ENCODE measurements around the gene PSENEN. TPM values are rescaled to one million over a fixed set of nuclear protein-coding genes. Genes with fewer than 3 reads are reported as not detected.

The PSENEN gene
- total RNA-seq, 2 donors from 2014 or later: 10.6 to 21.1 TPM

DNA sequence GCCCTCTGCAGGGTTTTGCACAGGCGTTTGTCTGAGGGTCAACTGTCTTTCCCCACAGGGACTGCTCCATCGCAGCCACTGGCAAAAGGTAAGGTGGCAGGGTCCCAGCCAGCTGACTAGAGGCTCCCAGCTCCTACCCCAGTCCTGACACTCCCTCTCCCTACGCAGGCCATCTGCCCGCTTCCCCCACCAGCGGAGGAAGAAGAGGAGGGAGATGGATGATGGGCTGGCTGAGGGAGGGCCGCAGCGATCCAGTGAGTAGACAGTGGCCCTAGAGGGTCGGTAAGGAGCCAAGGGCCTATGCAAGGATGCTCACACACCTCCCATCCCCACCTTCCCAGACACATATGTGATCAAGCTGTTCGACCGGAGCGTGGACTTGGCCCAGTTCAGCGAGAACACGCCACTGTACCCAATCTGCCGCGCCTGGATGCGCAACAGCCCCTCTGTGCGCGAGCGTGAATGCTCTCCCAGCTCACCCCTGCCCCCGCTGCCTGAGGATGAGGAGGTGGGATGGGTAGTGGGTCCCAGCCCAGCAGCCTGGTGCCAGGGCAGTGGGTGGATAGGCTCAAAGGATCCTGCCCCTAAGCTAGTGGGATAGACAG, 7.4 kb downstream of the PSENEN start:
- intact Hi-C loops (cut with DNase I): no loop called here
- Histone ChIP-seq H3K36me3 (replicated peaks in 1 of 2; ENCODE audit: insufficient read depth in 1 of 2, low read depth in 2 of 2) (peaks cover 0 to 7% of the 10 kb centered on the region in 2 donors), H3K27ac (no peak overlapping the region), H3K4me3 (no peak overlapping the region), H3K4me1 (peaks cover 33% of the 10 kb centered on the region), H3K9me3 (no peaks in the 10 kb centered on the region), H3K27me3 (no peaks in the 10 kb centered on the region)
- no peak for TF ChIP-seq POLR2A (IDR thresholded peaks at IDR 0.05)
- no peak for ATAC-seq
- no peak for DNase-seq
- 88 to 96% methylated on average over 14 to 20 of the region's 20 CpGs for WGBS, 2 donors

- Histone ChIP-seq H3K36me3 (replicated peaks in 1 of 2; ENCODE audit: insufficient read depth in 1 of 2, low read depth in 2 of 2) (peaks cover 0 to 7% of the 10 kb centered on the region in 2 donors), H3K4me3 (no peak overlapping the region), H3K27me3 (no peaks in the 10 kb centered on the region), H3K4me1 (peaks cover 34% of the 10 kb centered on the region), H3K9me3 (no peaks in the 10 kb centered on the region), H3K27ac (peak overlapping the region in 1 of 4 donors; percentile 2)
- intact Hi-C loops (cut with DNase I): no loop called here
- DNase-seq (peak in 1 of 4 donors; percentile 12), ATAC-seq (no peak)
- WGBS, 2 donors: 90 to 91% methylated on average over 9 to 19 of the region's 20 CpGs
- TF ChIP-seq CTCF (IDR thresholded peaks at IDR 0.05): no peak
- no peak for TF ChIP-seq POLR2A (IDR thresholded peaks at IDR 0.05)
Measured at GRCh38 chr19:35753634-35754369, 8.4 kb downstream of the PSENEN start.

DNA sequence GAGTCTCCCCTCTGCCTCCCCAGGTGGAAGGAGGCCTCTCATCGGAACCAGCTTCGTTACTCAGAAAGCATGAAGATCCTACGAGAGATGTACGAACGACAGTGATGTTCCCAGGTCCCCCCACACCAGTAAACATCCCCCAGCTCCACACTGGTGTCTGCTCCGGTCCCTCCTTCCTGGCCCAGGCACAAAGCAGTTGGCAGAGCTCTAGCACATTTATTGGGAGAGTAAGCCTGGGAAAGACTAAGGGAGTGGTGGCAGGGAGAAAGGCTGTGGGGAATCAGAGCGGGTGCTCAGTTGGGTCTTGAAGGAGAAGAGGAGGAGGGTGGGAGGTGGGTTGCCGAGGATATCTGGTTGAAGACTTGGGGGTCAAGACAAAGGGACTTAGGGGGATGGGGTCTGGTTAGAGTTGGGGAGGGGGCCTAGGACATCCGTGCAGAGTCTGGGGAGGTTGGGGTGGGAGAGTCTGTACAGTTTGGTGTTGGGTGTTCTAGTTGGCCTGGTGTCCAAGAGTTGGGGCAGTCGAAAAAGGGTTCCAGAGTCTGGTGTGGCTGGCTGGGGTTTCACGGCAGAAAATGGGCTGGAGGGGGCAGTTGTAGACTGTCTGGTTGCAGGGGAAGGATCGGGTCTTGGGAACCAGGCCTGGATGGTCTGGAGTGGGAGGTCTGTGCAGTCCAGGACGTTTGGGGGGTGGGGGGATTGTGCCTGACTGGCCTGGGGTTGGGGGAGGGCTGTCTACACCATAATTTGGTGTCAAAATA, 9.1 kb downstream of the PSENEN start:
- no peak for TF ChIP-seq CTCF (IDR thresholded peaks at IDR 0.05)
- no peak for TF ChIP-seq POLR2A (IDR thresholded peaks at IDR 0.05)
- 77 to 84% methylated on average over 13 of the region's 13 CpGs for WGBS, 2 donors

DNA sequence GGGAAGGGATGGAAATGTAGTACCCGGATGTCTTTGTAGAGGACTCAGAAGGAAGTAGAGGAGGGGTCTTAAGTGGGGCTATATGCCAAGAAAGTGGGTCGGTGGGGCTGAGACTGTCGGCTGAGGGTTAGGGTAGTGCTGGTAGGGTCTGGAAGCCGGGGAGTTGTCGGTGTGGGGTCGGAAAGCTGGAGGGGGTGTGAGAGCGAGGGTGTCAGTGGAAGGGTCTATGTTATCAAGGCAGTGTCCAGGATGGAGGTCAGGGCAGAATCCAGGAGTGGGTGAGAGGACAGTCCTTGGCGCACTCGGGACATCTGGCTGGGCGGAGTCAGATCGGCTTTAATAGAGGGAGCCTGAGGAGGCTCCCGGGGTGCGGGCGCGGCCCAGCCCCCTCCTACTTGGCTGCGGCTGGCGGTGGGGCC, 9.7 kb downstream of the PSENEN start:
- TF ChIP-seq POLR2A (IDR thresholded peaks at IDR 0.05): no peak
- TF ChIP-seq CTCF (IDR thresholded peaks at IDR 0.05): no peak
- Histone ChIP-seq H3K9me3 (no peaks in the 10 kb centered on the region), H3K4me1 (peaks cover 30% of the 10 kb centered on the region), H3K27ac (peak overlapping the region in 3 of 4 donors; percentile 19 to 56 (median 22)), H3K4me3 (no peak overlapping the region), H3K27me3 (no peaks in the 10 kb centered on the region), H3K36me3 (replicated peaks in 1 of 2; ENCODE audit: insufficient read depth in 1 of 2, low read depth in 2 of 2) (peaks cover 0 to 7% of the 10 kb centered on the region in 2 donors)
- ATAC-seq (no peak), DNase-seq (no peak)
- WGBS, 2 donors: 75 to 83% methylated on average over 17 of the region's 17 CpGs
- intact Hi-C loops (cut with DNase I): no loop called here

More for the DNA sequence above, 9.1 kb downstream of the PSENEN start:
- Histone ChIP-seq H3K4me3 (no peak overlapping the region), H3K36me3 (replicated peaks in 1 of 2; ENCODE audit: insufficient read depth in 1 of 2, low read depth in 2 of 2) (peaks cover 0 to 7% of the 10 kb centered on the region in 2 donors), H3K27me3 (no peaks in the 10 kb centered on the region), H3K4me1 (peaks cover 33% of the 10 kb centered on the region), H3K27ac (peak overlapping the region in 2 of 4 donors; percentile 22 to 56), H3K9me3 (no peaks in the 10 kb centered on the region)
- no peak for DNase-seq
- no peak for ATAC-seq
- intact Hi-C loops (cut with DNase I): no loop called here
